H1 (cell line): ENCODE results near the gene ASB14. TPM values are rescaled to one million over a fixed set of nuclear protein-coding genes. Genes with fewer than 3 reads are reported as not detected.

Experiments
- CTCF ChIA-PET: fragments of 300-600 bp; sonication (Branson Sonifier 250); formaldehyde crosslinking; loops from one replicate; lab custom pipeline; 2021; ENCODE audit not compliant: partially characterized antibody; lab: Charles Lee
- POLR2A ChIA-PET: fragments of 300-600 bp; sonication (Branson Sonifier 250); formaldehyde crosslinking; loops from one replicate; lab custom pipeline; 2021; ENCODE audit warnings: inconsistent platforms; ENCODE audit not compliant: partially characterized antibody; lab: Charles Lee
- DNase-seq, 2 experiments: peaks; one replicate each; pipeline versions ENCODE4 v3.0.0 to v3.0.0-alpha.2; 2010 to 2022; ENCODE audit warnings: low spot score in 2 of 2, low read depth in 1 of 2, mixed read lengths in 1 of 2
- FAIRE-seq: peaks from 2 replicates; lab custom pipeline; 2011; peaks lifted over from hg19 to GRCh38; lab: Jason Lieb, UNC
- H2AFZ ChIP-seq: 2 replicates; pipeline ENCODE4 v1.8.1; 2012; ENCODE audit warnings: low read length, inconsistent platforms
- H2AK5ac ChIP-seq: 2 replicates; pipeline ENCODE4 v1.6.1; 2013; ENCODE audit warnings: low read depth, low read length
- H2BK120ac ChIP-seq: replicated peaks from 2 replicates; pipeline ENCODE3; 2013; ENCODE audit warnings: low read depth, low read length, inconsistent platforms
- H2BK12ac ChIP-seq: 2 replicates; pipeline ENCODE4 v1.6.1; 2013; ENCODE audit warnings: low read depth, low read length
- H2BK15ac ChIP-seq: 2 replicates; pipeline ENCODE4 v1.6.1; 2013; ENCODE audit warnings: low read length
- H2BK20ac ChIP-seq: 2 replicates; pipeline ENCODE4 v1.6.1; 2013; ENCODE audit warnings: low read length
- H2BK5ac ChIP-seq: 2 replicates; pipeline ENCODE4 v1.6.1; 2013; ENCODE audit warnings: low read depth, low read length
- H3K14ac ChIP-seq: 2 replicates; pipeline ENCODE4 v1.6.1; 2013; ENCODE audit warnings: inconsistent platforms; ENCODE audit not compliant: insufficient read length
- H3K18ac ChIP-seq: 2 replicates; pipeline ENCODE4 v1.6.1; 2013; ENCODE audit warnings: low read length; ENCODE audit errors: extremely low read depth
- H3K23ac ChIP-seq: 2 replicates; pipeline ENCODE4 v1.6.1; 2013; ENCODE audit warnings: inconsistent platforms; ENCODE audit not compliant: insufficient read length
- H3K23me2 ChIP-seq: 2 replicates; pipeline ENCODE4 v1.6.1; 2013; ENCODE audit warnings: low read depth, low read length
- H3K27ac ChIP-seq: 2 replicates; pipeline ENCODE4 v1.6.1; 2011; ENCODE audit warnings: low read depth, low read length, inconsistent platforms
- H3K27me3 ChIP-seq, 4 experiments: replicated peaks in 1 of 4; 1 replicate in 1 of 4; 2 replicates in 3 of 4; pipeline versions ENCODE4 v1.6.1 to v1.8.1; 2011 to 2013; ENCODE audit warnings: low read length in 3 of 4, mild to moderate bottlenecking in 3 of 4, inconsistent platforms in 2 of 4, mixed read lengths in 2 of 4, moderate library complexity in 1 of 4; ENCODE audit not compliant: control insufficient read depth in 3 of 4, insufficient read depth in 3 of 4; ENCODE audit errors: extremely low read depth in 1 of 4
- H3K36me3 ChIP-seq, 4 experiments: 2 replicates each; pipeline versions ENCODE4 v1.6.1 to v1.8.1; 2011 to 2013; ENCODE audit warnings: mild to moderate bottlenecking in 4 of 4, low read length in 3 of 4, moderate library complexity in 2 of 4, control low read depth in 1 of 4, inconsistent platforms in 1 of 4; ENCODE audit not compliant: insufficient read depth in 4 of 4, control insufficient read depth in 2 of 4
- H3K4ac ChIP-seq: replicated peaks from 2 replicates; pipeline ENCODE3; 2013; ENCODE audit warnings: low read length, low read depth, mixed read lengths, inconsistent platforms; ENCODE audit not compliant: insufficient read length
- H3K4me1 ChIP-seq, 4 experiments: replicated peaks in 1 of 4; 1 replicate in 1 of 4; 2 replicates in 3 of 4; pipeline versions ENCODE4 v1.6.1 to v1.8.1; 2011 to 2013; ENCODE audit warnings: low read length in 3 of 4, inconsistent platforms in 2 of 4, mixed read lengths in 1 of 4; ENCODE audit not compliant: insufficient read depth in 4 of 4, control insufficient read depth in 3 of 4
- H3K4me2 ChIP-seq, 2 experiments: 2 replicates each; pipeline versions ENCODE4 v1.6.1 to v1.8.1; 2011 to 2013; ENCODE audit warnings: low read depth in 2 of 2, low read length in 2 of 2, control low read depth in 1 of 2, inconsistent platforms in 1 of 2, mild to moderate bottlenecking in 1 of 2; ENCODE audit not compliant: insufficient read depth in 1 of 2
- H3K4me3 ChIP-seq, 4 experiments: fragments of 200-600, 300-600 bp in 1 of 4; sonication (generic), shearing (Covaris generic), sonication (Bioruptor Twin) in 1 of 4; 2 replicates each; pipeline versions ENCODE4 v1.5.1 to v1.8.1; 2011 to 2016; ENCODE audit warnings: low read length in 4 of 4, low read depth in 3 of 4, control low read depth in 2 of 4, inconsistent platforms in 2 of 4, mild to moderate bottlenecking in 2 of 4, mixed read lengths in 1 of 4, moderate library complexity in 1 of 4; ENCODE audit not compliant: insufficient read depth in 2 of 4; ENCODE audit errors: extremely low read depth in 1 of 4
- H3K56ac ChIP-seq: replicated peaks from 2 replicates; pipeline ENCODE3; 2013; ENCODE audit warnings: low read depth, mild to moderate bottlenecking, mixed read lengths, low read length, inconsistent platforms; ENCODE audit not compliant: insufficient read length
- H3K79me1 ChIP-seq: 2 replicates; pipeline ENCODE4 v1.6.1; 2013; ENCODE audit warnings: low read depth, low read length, control low read depth
- H3K79me2 ChIP-seq, 2 experiments: 2 replicates each; pipeline versions ENCODE4 v1.6.1 to v1.8.1; 2012 to 2013; ENCODE audit warnings: low read length in 2 of 2, mild to moderate bottlenecking in 2 of 2, inconsistent platforms in 1 of 2; ENCODE audit not compliant: insufficient read depth in 2 of 2, control insufficient read depth in 1 of 2
- H3K9ac ChIP-seq, 4 experiments: replicated peaks in 1 of 4; 1 replicate in 1 of 4; 2 replicates in 3 of 4; pipeline versions ENCODE4 v1.6.1 to v1.8.1; 2011 to 2013; ENCODE audit warnings: low read depth in 3 of 4, low read length in 3 of 4, control low read depth in 2 of 4, mild to moderate bottlenecking in 2 of 4, moderate library complexity in 2 of 4, inconsistent platforms in 1 of 4; ENCODE audit errors: extremely low read depth in 1 of 4
- H3K9me3 ChIP-seq, 2 experiments: 2 replicates each; pipeline versions ENCODE4 v1.6.1 to v1.8.1; 2012 to 2013; ENCODE audit warnings: mild to moderate bottlenecking in 2 of 2, moderate library complexity in 2 of 2, control low read depth in 1 of 2, inconsistent platforms in 1 of 2, low read depth in 1 of 2, low read length in 1 of 2, mixed read lengths in 1 of 2; ENCODE audit not compliant: insufficient read depth in 2 of 2
- H4K20me1 ChIP-seq, 2 experiments: replicated peaks in 1 of 2; 2 replicates each; pipeline versions ENCODE3 to v1.8.1; 2011 to 2013; ENCODE audit warnings: inconsistent platforms in 2 of 2, low read length in 2 of 2, mild to moderate bottlenecking in 1 of 2; ENCODE audit not compliant: insufficient read depth in 2 of 2, control insufficient read depth in 1 of 2
- H4K5ac ChIP-seq: 2 replicates; pipeline ENCODE4 v1.6.1; 2013; ENCODE audit warnings: low read length, low read depth, mixed read lengths, inconsistent platforms; ENCODE audit not compliant: insufficient read length
- H4K8ac ChIP-seq: 2 replicates; pipeline ENCODE4 v1.8.0; 2013; ENCODE audit warnings: mild to moderate bottlenecking, moderate library complexity, low read length, inconsistent platforms; ENCODE audit not compliant: insufficient read depth; ENCODE audit errors: extremely low read depth
- H4K91ac ChIP-seq: replicated peaks from 2 replicates; pipeline ENCODE3; 2013; ENCODE audit warnings: low read length, mixed read lengths, inconsistent platforms; ENCODE audit not compliant: insufficient read length
- EGR1 ChIP-seq: IDR thresholded peaks from 2 replicates; pipeline ENCODE4 v1.6.1; 2011; ENCODE audit warnings: low read depth, low read length, borderline replicate concordance
- EP300 ChIP-seq, 2 experiments: IDR thresholded peaks; 1 replicate in 1 of 2; 2 replicates in 1 of 2; pipeline ENCODE4 v1.6.1; 2011 to 2012; ENCODE audit warnings: low read depth in 2 of 2, low read length in 2 of 2, mild to moderate bottlenecking in 2 of 2, borderline replicate concordance in 1 of 2, inconsistent platforms in 1 of 2, moderate library complexity in 1 of 2
- EZH2 ChIP-seq: fragments of 200-600 bp; sonication (generic); IDR thresholded peaks from 2 replicates; pipeline ENCODE4 v1.7.1; 2012; ENCODE audit warnings: low read depth, mild to moderate bottlenecking, moderate library complexity, low read length, inconsistent platforms; ENCODE audit not compliant: severe bottlenecking
- GABPA ChIP-seq: IDR thresholded peaks from 2 replicates; pipeline ENCODE4 v1.6.1; 2011; ENCODE audit warnings: mild to moderate bottlenecking, low read length, moderate library complexity, borderline replicate concordance; ENCODE audit not compliant: insufficient read depth
- JUND ChIP-seq: IDR thresholded peaks from 2 replicates; pipeline ENCODE4 v1.6.1; 2011; ENCODE audit warnings: mild to moderate bottlenecking, improper control_type of control experiment, low read length
- NANOG ChIP-seq: IDR thresholded peaks from 2 replicates; pipeline ENCODE4 v1.6.1; 2011; ENCODE audit warnings: low read length, low read depth, mild to moderate bottlenecking, inconsistent platforms; ENCODE audit not compliant: insufficient read depth, poor library complexity, severe bottlenecking
- RNF2 ChIP-seq: fragments of 200-900, 300-1000 bp; sonication (generic); IDR thresholded peaks from 2 replicates; pipeline ENCODE4 v1.7.1; 2016; ENCODE audit warnings: borderline replicate concordance, low read depth, mild to moderate bottlenecking, antibody characterized with exemption, low read length; ENCODE audit not compliant: poor library complexity, severe bottlenecking; ENCODE audit errors: missing control alignments
- WGBS, 2 experiments: shearing (Covaris generic) in 1 of 2; methylation state at CpG; one replicate each; pipeline versions ENCODE4 v1.1.6 to v1.1.7; 2013 to 2015; ENCODE audit warnings: low lambda C conversion rate in 2 of 2, mixed read lengths in 2 of 2, inconsistent platforms in 1 of 2, low coverage in 1 of 2, missing lambda C conversion rate in 1 of 2; ENCODE audit not compliant: insufficient replicate concordance in 2 of 2, insufficient coverage in 1 of 2, insufficient read length in 1 of 2; ENCODE audit errors: extremely low coverage in 1 of 2, missing lambda C conversion rate in 1 of 2; 5-methylcytosine and 5-hydroxymethylcytosine counted together
- polyA plus RNA-seq, 7 experiments: library from polyadenylated mRNA; depleted of rRNA in 3 of 7; stranded (reverse) in 5 of 7; unstranded in 2 of 7; fragments of >200 nt in 5 of 7; fragments of 200-250 nt in 2 of 7; gene quantifications; 1 replicate in 5 of 7; 2 replicates in 1 of 7; 4 replicates in 1 of 7; pipeline versions ENCODE4 v1.2.1 to v1.2.3, GENCODE V29; 2011 to 2013; ENCODE audit warnings: missing spikeins in 2 of 7, mixed read lengths in 2 of 7
- total RNA-seq: library from RNA; stranded (reverse); fragmentation: NEBNext Ultra II Directional; extraction: Animal tissue kit (Norgen Biotek cat#: 25700); gene quantifications from 2 replicates; pipeline ENCODE4 v1.2.1, GENCODE V29; 2021
- TF ChIP-seq, protein P1 (sequence below), 3 experiments: IDR thresholded peaks; 1 replicate in 2 of 3; 2 replicates in 1 of 3; pipeline versions ENCODE4 v1.5.1 to v1.6.1; 2011; ENCODE audit warnings: low read length in 3 of 3, mild to moderate bottlenecking in 3 of 3, inconsistent platforms in 2 of 3, low read depth in 1 of 3, moderate library complexity in 1 of 3; ENCODE audit not compliant: insufficient read depth in 1 of 3; ENCODE audit errors: control extremely low read depth in 1 of 3

ASB14 gene
- total and polyA plus RNA-seq, 2 of the 8 experiments (the other 6 are each of a cell fraction or from before 2014, with no cell fraction given): not detected

DNA sequence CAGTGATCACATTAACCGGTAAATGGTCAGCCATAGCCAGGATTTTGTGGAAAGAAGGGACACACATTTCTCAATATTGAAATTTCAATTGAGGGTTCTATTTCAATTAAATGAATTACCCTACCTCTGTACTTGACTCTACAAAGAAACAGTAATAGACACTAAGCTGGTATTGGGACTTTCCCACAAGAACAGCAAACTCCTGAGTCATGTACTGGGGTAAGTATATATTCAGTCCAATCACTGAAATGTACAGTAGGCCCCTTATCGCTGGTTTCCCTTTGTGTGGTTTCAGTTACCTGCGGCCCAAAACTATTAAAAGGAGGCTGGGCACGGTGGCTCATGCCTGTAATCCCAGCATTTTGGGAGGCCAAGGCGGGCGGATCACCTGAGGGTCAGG is 17.6 kb downstream of the ASB14 start:
- 98% methylated on average over 6 of the region's 6 CpGs; no CpG with 5 or more reads in 1 of the 2 experiments for WGBS, 2 experiments
- no peaks in the 10 kb centered on the region for H3K4me1 ChIP-seq
- FAIRE-seq (no peak), DNase-seq (no peak)
- H3K9ac ChIP-seq: no peak overlapping the region
- H3K27me3 ChIP-seq: no peaks in the 10 kb centered on the region
- no peak overlapping the region for H2AFZ ChIP-seq
- no peaks in the 10 kb centered on the region for H3K79me1 ChIP-seq
- TF ChIP-seq, protein P1, sequence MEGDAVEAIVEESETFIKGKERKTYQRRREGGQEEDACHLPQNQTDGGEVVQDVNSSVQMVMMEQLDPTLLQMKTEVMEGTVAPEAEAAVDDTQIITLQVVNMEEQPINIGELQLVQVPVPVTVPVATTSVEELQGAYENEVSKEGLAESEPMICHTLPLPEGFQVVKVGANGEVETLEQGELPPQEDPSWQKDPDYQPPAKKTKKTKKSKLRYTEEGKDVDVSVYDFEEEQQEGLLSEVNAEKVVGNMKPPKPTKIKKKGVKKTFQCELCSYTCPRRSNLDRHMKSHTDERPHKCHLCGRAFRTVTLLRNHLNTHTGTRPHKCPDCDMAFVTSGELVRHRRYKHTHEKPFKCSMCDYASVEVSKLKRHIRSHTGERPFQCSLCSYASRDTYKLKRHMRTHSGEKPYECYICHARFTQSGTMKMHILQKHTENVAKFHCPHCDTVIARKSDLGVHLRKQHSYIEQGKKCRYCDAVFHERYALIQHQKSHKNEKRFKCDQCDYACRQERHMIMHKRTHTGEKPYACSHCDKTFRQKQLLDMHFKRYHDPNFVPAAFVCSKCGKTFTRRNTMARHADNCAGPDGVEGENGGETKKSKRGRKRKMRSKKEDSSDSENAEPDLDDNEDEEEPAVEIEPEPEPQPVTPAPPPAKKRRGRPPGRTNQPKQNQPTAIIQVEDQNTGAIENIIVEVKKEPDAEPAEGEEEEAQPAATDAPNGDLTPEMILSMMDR (IDR thresholded peaks at IDR 0.05; ENCODE audit: control extremely low read depth in 1 of 3, insufficient read depth in 1 of 3, low read depth in 1 of 3, low read length in 3 of 3): no peak
- TF ChIP-seq RNF2: no peak
- TF ChIP-seq NANOG: no peak
- no peak for TF ChIP-seq EGR1
- no peak for TF ChIP-seq EZH2
- TF ChIP-seq EP300 (IDR thresholded peaks at IDR 0.05; ENCODE audit: borderline replicate concordance in 1 of 2, low read depth in 2 of 2, low read length in 2 of 2): no peak
- TF ChIP-seq GABPA: no peak
- no peak for TF ChIP-seq JUND
- no peak overlapping the region for H4K8ac ChIP-seq
- peaks cover 0 to 8% (median 0%) of the 10 kb centered on the region in 4 experiments; a peak in 3 of 8 replicates for H3K36me3 ChIP-seq
- H3K79me2 ChIP-seq: no peaks in the 10 kb centered on the region
- H3K27ac ChIP-seq: no peak overlapping the region
- H2AK5ac ChIP-seq: no peak overlapping the region
- no peak overlapping the region for H2BK20ac ChIP-seq
- H3K23ac ChIP-seq: no peak overlapping the region
- ChIA-PET CTCF (no interaction called here), POLR2A (no interaction called here)
- no peak overlapping the region for H3K4me2 ChIP-seq
- H3K9me3 ChIP-seq: peaks cover 0 to 8% of the 10 kb centered on the region in 2 experiments; a peak in 2 of 4 replicates
- no peak overlapping the region for H3K4ac ChIP-seq
- no peaks in the 10 kb centered on the region for H3K23me2 ChIP-seq
- no peak overlapping the region for H3K18ac ChIP-seq
- no peak overlapping the region for H2BK15ac ChIP-seq
- no peak overlapping the region for H2BK120ac ChIP-seq
- H4K5ac ChIP-seq: no peak overlapping the region
- H4K91ac ChIP-seq: no peak overlapping the region
- no peak overlapping the region for H2BK5ac ChIP-seq
- H3K4me3 ChIP-seq: no peak overlapping the region
- H3K14ac ChIP-seq: no peak overlapping the region
- no peak overlapping the region for H3K56ac ChIP-seq
- no peak overlapping the region for H2BK12ac ChIP-seq
- H4K20me1 ChIP-seq: no peaks in the 10 kb centered on the region
